GM12801 (cell line): ENCODE results near the gene TAF1B.

Experiments
- TF ChIP-seq, protein P1 (sequence below): IDR thresholded peaks from one replicate; pipeline ENCODE4 v1.5.1; 2011; ENCODE audit warnings: control low read depth; ENCODE audit not compliant: insufficient read length; ENCODE audit errors: extremely low read depth

Gene TAF1B

DNA sequence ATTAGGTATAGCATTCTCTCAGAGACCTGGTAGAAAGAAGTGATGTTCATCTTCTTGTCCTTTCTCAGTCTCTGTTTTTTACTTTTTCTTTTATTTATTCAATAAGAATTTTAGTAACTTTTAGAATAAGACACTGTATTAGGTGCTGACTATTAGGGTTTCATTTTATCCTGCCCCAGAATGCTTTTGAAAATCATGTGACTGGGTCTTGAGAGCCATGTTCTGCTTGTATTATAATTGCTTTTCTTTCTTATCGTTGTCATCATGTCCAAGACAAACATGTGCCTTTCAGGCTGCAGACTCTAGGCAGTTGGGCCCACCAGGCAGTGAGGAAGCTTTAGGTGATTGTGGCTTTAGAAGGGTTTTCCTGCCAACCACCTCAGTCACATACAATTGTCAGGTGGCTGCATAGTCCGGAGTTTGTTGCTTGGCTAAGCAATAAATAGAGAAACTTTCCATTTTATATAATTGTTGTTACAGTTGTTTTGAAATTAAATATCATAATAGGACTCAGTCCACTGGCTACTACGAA is 123.3 kb downstream of the TAF1B start:
- TF ChIP-seq, protein P1, sequence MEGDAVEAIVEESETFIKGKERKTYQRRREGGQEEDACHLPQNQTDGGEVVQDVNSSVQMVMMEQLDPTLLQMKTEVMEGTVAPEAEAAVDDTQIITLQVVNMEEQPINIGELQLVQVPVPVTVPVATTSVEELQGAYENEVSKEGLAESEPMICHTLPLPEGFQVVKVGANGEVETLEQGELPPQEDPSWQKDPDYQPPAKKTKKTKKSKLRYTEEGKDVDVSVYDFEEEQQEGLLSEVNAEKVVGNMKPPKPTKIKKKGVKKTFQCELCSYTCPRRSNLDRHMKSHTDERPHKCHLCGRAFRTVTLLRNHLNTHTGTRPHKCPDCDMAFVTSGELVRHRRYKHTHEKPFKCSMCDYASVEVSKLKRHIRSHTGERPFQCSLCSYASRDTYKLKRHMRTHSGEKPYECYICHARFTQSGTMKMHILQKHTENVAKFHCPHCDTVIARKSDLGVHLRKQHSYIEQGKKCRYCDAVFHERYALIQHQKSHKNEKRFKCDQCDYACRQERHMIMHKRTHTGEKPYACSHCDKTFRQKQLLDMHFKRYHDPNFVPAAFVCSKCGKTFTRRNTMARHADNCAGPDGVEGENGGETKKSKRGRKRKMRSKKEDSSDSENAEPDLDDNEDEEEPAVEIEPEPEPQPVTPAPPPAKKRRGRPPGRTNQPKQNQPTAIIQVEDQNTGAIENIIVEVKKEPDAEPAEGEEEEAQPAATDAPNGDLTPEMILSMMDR, result no peak

DNA sequence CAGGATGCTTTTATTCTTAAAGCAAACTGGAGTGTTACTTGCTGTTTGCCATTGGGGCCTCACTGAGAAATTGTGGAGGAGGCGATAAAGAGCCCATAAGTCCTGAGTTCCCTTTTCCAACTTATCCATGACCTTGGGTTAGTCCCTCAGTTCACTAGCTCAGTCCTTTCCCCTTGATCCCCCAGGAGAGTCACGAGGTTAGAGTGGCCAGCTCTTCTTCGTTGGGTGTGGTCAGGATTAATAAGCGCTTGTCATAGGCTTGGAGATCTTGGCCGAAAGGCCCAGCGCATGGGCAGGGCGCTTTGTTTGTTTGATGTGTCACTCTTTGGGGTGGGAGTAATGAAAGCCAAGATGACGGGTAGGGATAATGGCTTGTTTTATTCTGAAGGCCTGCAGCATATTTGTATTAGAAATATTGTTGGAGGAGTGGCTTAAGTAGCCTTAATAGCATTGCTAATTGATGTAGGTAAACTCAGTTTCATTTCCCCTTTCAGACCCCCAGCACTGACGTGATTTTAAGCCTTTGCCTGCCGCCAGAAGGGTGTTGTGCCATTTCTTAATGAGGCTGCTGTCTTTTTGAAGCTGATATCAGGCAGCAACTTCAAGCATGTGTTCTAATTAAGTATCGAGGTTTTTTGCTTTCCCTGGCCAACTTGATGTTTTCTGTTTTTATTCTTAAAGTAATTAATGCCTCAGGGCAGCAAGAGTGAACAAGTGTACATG is 123.9 kb downstream of the TAF1B start:
- TF ChIP-seq, protein P1, result no peak

DNA sequence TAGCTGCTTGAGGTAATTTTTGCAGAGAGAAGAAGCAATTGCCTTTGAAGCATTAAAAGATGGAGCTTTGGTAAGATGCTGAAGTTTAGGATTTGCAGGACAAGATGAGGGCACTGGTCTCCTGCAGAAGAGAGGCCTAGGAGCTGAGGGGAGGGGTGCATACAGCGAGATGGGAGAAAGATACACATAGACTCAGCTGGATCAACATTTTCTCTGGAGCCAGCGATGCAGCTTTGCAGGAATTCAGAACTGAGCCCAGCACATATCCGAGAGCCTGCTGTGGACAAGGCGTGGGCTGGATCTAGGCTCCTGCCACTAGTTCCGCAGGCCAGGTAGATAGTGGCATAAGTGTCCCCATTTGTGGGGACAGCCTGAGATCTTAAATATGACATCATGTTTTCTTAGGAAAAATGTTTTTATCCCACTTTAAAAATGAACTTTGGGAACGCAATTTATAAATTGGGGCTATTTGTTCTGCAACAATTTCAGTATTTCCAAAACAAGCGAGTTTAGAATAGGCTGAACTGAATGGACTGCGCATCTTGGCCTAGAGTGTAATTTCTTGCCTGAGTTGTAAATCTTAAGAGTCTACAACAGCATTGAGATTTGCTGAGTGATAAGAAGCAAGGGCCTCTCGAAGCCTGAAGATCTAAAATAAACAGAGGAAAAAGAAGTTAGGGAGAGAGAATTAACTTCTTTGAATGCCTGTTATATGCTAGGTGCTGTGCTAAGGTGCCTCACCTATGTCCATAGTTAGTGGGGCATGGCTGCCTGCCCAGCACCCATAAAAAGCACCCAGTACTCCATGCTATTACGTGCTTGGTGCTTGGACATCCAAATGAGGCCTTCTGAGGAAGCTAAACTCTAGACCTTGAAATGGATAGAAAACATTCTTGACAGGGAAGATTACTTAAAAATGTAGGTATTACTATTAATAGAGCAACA is 125.6 kb downstream of the TAF1B start:
- TF ChIP-seq, protein P1, result no peak

DNA sequence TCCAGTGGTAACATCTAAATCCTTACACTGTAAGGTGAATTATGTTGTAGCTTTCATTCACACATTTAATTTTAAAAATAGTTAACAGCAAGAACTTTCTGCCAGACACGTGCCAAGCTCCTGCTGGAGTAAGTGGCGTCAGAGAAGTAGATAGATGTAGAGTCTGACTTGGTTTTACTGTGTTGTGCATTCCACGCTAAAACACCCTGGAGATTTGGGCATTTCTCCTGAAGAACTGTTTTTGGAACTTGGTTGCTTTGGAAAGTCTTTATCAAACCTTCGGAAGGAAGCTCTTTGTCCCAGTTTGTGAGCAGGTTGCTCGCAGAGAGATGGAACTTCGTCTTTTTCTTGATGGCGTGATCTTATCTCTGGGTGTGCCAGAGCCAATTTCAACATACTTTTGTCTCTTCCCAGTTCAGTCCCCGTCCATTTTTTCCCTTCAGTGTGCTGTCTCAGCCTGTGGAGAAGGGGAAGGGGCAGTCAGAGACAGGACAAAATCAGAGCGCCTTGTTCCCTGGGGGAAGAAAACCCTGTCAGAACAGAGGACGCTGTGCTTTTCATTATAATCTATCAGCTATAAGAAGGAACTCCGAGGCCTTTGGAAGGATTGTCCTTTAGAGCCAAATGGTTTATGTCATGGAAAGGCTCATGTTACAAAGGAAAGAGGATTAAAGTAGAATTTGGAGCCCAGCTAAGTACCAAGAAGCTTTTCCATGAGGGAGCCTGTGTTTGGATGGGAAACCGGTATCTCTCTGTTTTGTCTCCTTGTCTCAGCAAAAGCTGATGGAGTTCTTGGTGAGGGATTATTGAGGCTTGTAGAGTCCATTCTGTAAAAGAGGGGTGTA is 127.1 kb downstream of the TAF1B start:
- TF ChIP-seq, protein P1, result no peak

DNA sequence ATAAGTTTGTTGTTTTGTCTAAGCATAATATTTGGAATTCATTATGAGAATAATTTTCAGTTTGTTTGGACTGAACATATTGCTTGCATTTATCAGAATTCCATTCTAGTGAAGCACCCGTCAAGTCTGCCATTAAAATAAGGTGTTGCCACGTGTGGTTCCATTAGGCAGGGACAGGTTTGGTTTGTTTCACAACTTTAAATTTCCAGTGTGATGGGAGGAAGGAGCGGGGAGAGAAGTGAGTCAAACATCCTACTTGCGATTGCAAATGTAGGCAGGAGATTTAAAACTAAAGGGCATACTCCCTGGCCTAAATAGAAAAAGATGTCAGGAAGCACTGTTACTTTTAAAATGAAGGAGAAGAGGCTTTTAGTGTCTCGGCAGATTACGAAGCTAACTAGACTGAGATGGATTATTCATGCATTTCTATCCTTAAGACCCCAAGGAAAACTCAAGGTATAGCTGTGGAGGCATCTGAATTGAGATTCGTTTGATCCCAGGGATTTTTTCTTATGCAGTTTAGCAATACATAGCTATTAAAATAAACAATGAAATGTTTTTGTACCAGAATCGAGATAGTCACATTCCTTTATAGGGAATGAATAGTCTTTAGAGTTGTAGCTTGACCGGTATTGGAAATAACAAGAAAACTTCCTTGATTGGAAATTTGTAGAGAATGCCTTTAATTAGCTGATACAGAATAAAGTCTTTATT is 128.0 kb downstream of the TAF1B start:
- TF ChIP-seq, protein P1, result no peak

DNA sequence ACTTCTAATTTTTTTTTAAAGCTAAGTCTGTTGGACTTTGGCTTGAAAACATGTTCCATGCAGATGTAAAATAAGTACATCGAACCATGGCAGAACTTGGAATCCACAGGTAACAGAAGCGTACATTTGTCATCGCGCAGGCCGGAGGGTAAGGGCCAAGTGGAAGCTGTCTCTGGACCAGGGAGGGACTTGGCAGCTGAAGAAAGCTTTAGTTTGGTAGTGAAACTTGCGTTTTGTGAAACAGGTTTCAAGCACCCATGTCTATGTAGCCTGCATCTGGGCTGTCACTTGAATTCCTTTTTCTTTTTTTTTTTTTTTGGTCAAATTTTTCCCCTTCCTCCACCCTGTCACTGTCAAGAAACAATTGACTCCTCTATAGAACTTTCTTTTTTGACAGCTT is 128.6 kb downstream of the TAF1B start:
- TF ChIP-seq, protein P1, result no peak
